DND-41 (cell line): ENCODE results near the gene PTPN4.

ENCODE experiments used
- ATAC-seq: fragments of 200-7000 bp; cut with Tn5 transposase; 3 replicates; pipeline ENCODE4 v1.9.1; 2021; ENCODE audit warnings: low read depth; ENCODE audit not compliant: insufficient read depth
- DNase-seq: peaks from one replicate; pipeline ENCODE4 v3.0.0-alpha.2; 2020
- H2AFZ ChIP-seq: 2 replicates; pipeline ENCODE4 v1.6.0; 2012; ENCODE audit warnings: low read depth, low read length
- H3K27ac ChIP-seq: 2 replicates; pipeline ENCODE4 v1.5.1; 2012; ENCODE audit warnings: low read length, inconsistent platforms
- H3K27me3 ChIP-seq: fragments of 200-600 bp; sonication (generic); 2 replicates; pipeline ENCODE4 v1.6.0; 2012; ENCODE audit warnings: low read length, mild to moderate bottlenecking, inconsistent platforms; ENCODE audit not compliant: insufficient read depth, poor library complexity
- H3K36me3 ChIP-seq: 2 replicates; pipeline ENCODE4 v1.5.1; 2012; ENCODE audit warnings: low read length, inconsistent platforms; ENCODE audit not compliant: insufficient read depth
- H3K4me1 ChIP-seq: 2 replicates; pipeline ENCODE4 v1.5.1; 2012; ENCODE audit warnings: mild to moderate bottlenecking, low read length; ENCODE audit not compliant: insufficient read depth
- H3K4me2 ChIP-seq: 2 replicates; pipeline ENCODE4 v1.6.0; 2012; ENCODE audit warnings: mild to moderate bottlenecking, moderate library complexity, low read length, inconsistent platforms; ENCODE audit not compliant: insufficient read depth
- H3K4me3 ChIP-seq, 2 experiments: fragments of 200-600 bp in 1 of 2; shearing (Covaris generic) in 1 of 2; 2 replicates each; pipeline ENCODE4 v1.5.1; 2012 to 2016; ENCODE audit warnings: inconsistent platforms in 2 of 2, low read length in 2 of 2, mild to moderate bottlenecking in 2 of 2, low read depth in 1 of 2, moderate library complexity in 1 of 2
- H3K79me2 ChIP-seq: 2 replicates; pipeline ENCODE4 v1.6.0; 2012; ENCODE audit warnings: low read length, inconsistent platforms; ENCODE audit not compliant: insufficient read depth
- H3K9ac ChIP-seq: 2 replicates; pipeline ENCODE4 v1.6.0; 2012; ENCODE audit warnings: low read depth, mild to moderate bottlenecking, inconsistent platforms, low read length, moderate library complexity
- H3K9me3 ChIP-seq: 2 replicates; pipeline ENCODE4 v1.5.1; 2012; ENCODE audit warnings: low read length, moderate library complexity, mild to moderate bottlenecking, inconsistent platforms; ENCODE audit not compliant: insufficient read depth, severe bottlenecking
- H4K20me1 ChIP-seq: 2 replicates; pipeline ENCODE4 v1.6.0; 2012; ENCODE audit warnings: low read length; ENCODE audit not compliant: insufficient read depth
- CTCF ChIP-seq: IDR thresholded peaks from 2 replicates; pipeline ENCODE4 v1.5.1; 2012; ENCODE audit warnings: borderline replicate concordance, low read length, moderate library complexity, mild to moderate bottlenecking; ENCODE audit not compliant: poor library complexity, severe bottlenecking; ENCODE audit errors: extremely low read depth
- EZH2 ChIP-seq: IDR thresholded peaks from 3 replicates; pipeline ENCODE4 v1.6.1; 2012; ENCODE audit warnings: borderline replicate concordance, low read depth, mild to moderate bottlenecking, moderate library complexity, low read length, inconsistent platforms; ENCODE audit not compliant: severe bottlenecking

Gene PTPN4

DNA sequence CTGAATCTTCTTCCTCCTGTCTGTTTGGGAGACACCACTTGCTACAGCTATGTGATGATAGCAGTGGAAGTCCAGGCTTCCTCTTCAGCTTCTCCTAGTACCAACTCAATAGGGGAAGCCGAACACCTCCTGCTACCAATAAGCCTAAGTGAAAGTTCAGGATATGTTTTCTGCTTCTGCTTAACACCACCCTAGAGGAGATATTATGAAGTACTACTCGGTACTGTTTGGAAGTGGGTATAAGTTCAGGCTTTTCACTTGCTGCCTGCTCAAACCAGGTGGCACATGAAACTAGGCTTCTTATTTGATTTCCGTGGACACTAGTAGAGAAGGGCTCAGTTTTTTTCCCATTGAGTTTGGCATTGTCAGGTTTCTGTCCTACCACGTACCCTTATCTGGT is 99.8 kb downstream of the PTPN4 start:
- Histone ChIP-seq H3K9ac (no peak overlapping the region), H2AFZ (no peak overlapping the region), H3K36me3 (no peaks in the 10 kb centered on the region), H3K27ac (no peak overlapping the region), H3K4me3 (no peak overlapping the region), H3K4me2 (no peak overlapping the region), H3K27me3 (no peaks in the 10 kb centered on the region), H3K79me2 (peaks cover 14% of the 10 kb centered on the region), H3K9me3 (no peaks in the 10 kb centered on the region), H4K20me1 (0 out of 2 replicates have a peak, but pooled peaks cover 2% of the 10 kb centered on the region), H3K4me1 (no peaks in the 10 kb centered on the region)
- TF ChIP-seq EZH2 (no peak), CTCF (no peak)
- no peak for DNase-seq
- ATAC-seq: no peak

GRCh38 chr2:119860924-119861323 is 101.2 kb downstream of the PTPN4 start:
- DNase-seq: no peak
- Histone ChIP-seq H3K4me3 (no peak overlapping the region), H3K4me1 (no peaks in the 10 kb centered on the region), H3K27ac (no peak overlapping the region), H3K79me2 (peaks cover 9% of the 10 kb centered on the region), H2AFZ (no peak overlapping the region), H3K36me3 (no peaks in the 10 kb centered on the region), H4K20me1 (0 out of 2 replicates have a peak, but pooled peaks cover 2% of the 10 kb centered on the region), H3K9ac (no peak overlapping the region), H3K9me3 (no peaks in the 10 kb centered on the region), H3K27me3 (no peaks in the 10 kb centered on the region), H3K4me2 (no peak overlapping the region)
- no peak for ATAC-seq
- no peak for TF ChIP-seq EZH2
- TF ChIP-seq CTCF: no peak

DNA sequence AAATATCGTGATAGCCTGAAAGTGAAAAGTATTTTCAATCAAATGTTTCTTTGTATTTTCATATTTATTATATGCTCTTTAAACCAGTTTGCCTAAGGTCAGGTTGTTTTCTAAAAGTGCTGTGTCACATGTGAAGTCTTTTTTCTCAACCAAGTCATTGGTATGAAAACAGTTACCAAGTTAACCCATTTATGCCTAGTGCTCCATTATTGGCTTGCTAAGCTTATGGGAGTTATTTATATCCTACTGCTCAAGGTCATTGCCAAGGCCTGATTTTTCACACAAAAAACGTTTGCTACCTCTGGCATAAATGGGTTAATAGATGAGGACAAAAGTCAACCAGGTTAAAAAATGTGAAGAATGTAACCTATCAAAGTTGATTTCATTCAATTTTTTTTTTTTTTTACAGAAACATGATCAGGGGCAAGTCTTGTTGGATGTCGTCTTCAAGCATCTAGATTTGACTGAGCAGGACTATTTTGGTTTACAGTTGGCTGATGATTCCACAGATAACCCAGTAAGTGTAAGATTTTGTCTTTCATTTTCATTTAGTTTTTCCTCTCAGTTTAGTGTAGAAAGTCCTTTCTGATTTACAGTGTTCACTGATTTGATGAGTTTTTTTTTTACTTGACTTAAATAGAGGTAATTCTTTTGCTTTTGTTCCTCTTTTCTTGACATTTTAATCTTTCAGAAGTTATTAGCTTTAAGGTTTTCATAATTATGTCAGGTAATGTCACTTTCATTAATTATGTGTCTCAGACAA is 102.6 kb downstream of the PTPN4 start:
- Histone ChIP-seq H3K27me3 (no peaks in the 10 kb centered on the region), H3K9me3 (no peaks in the 10 kb centered on the region), H2AFZ (no peak overlapping the region), H3K36me3 (no peaks in the 10 kb centered on the region), H3K27ac (no peak overlapping the region), H3K79me2 (peaks cover 5% of the 10 kb centered on the region; the same call in 1 of the 2 replicates), H3K9ac (no peak overlapping the region), H4K20me1 (no peaks in the 10 kb centered on the region), H3K4me1 (no peaks in the 10 kb centered on the region), H3K4me3 (no peak overlapping the region), H3K4me2 (no peak overlapping the region)
- no peak for DNase-seq
- ATAC-seq: no peak
- TF ChIP-seq EZH2 (no peak), CTCF (no peak)
